Lower lobe of right lung (tissue), 2 donors: ENCODE results near the gene COL5A1. TPM values are rescaled to one million over a fixed set of nuclear protein-coding genes. Genes with fewer than 3 reads are reported as not detected.

ENCODE experiments used
- ATAC-seq, 2 donors: fragments of 200-7000 bp; cut with Tn5 transposase; one replicate each; pipeline ENCODE4 v1.9.1; 2020 to 2022; ENCODE audit warnings: mild to moderate bottlenecking in 2 of 2, moderate library complexity in 2 of 2
- DNase-seq: peaks from one replicate; pipeline ENCODE4 v3.0.0-alpha.2; 2020
- H3K27ac ChIP-seq: fragments of 200-600 bp; one replicate; pipeline ENCODE4 v1.8.0; 2022
- H3K27me3 ChIP-seq: fragments of 200-600 bp; one replicate; pipeline ENCODE4 v1.8.0; 2022; ENCODE audit warnings: low read depth
- H3K36me3 ChIP-seq: fragments of 200-600 bp; one replicate; pipeline ENCODE4 v1.8.0; 2022; ENCODE audit warnings: mild to moderate bottlenecking
- H3K4me1 ChIP-seq: fragments of 200-600 bp; one replicate; pipeline ENCODE4 v1.8.0; 2022
- H3K4me3 ChIP-seq: fragments of 200-600 bp; one replicate; pipeline ENCODE4 v1.8.0; 2022; ENCODE audit warnings: mild to moderate bottlenecking
- H3K9me3 ChIP-seq: fragments of 200-600 bp; one replicate; pipeline ENCODE4 v1.8.0; 2022
- CTCF ChIP-seq: fragments of 200-600 bp; IDR thresholded peaks from one replicate; pipeline ENCODE4 v1.8.0; 2022; ENCODE audit warnings: antibody characterized with exemption, mild to moderate bottlenecking
- intact Hi-C: fragments of 100-400 bp; cut with DNase I; formaldehyde crosslinking; loops from one replicate; pipeline ENCODE4 v1.11.0; 2022
- total RNA-seq: library from RNA; stranded (reverse); fragmentation: NEBNext Ultra II Directional; extraction: Animal tissue kit (Norgen Biotek cat#: 25700); gene quantifications from one replicate; pipeline ENCODE4 v1.2.1, GENCODE V29; 2021
- donor health status: DM: no; HTN: yes; CAD: no; lungs with severe emphysema.

Gene COL5A1
- total RNA-seq, 1 donor from 2014 or later, result 29.0 TPM

DNA sequence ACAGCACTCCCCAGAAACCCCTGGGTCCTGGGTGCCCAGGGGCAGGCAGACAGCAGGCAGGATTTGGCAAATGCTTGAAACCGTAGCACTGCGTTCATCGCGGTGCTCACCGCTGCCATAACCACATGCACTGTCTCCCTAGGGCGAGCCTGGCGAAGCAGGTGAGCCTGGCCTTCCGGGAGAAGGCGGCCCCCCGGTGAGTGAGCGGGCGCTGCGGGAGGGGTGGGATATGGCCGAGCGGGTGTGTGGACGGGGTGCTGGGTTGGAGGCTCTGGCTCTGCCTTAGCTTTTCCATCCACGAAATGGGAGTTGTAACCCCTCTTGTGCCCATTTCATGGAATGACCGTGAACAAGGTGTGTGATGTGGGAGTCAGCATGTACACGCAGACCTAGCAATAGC, 172.2 kb downstream of the COL5A1 start:
- Histone ChIP-seq H3K4me1 (no peaks in the 10 kb centered on the region), H3K27ac (no peak overlapping the region), H3K27me3 (no peaks in the 10 kb centered on the region), H3K9me3 (no peaks in the 10 kb centered on the region), H3K4me3 (no peak overlapping the region), H3K36me3 (peaks cover 29% of the 10 kb centered on the region)
- TF ChIP-seq CTCF, result no peak
- no peak for DNase-seq
- intact Hi-C loops, result no loop called here
- ATAC-seq, result no peak

DNA sequence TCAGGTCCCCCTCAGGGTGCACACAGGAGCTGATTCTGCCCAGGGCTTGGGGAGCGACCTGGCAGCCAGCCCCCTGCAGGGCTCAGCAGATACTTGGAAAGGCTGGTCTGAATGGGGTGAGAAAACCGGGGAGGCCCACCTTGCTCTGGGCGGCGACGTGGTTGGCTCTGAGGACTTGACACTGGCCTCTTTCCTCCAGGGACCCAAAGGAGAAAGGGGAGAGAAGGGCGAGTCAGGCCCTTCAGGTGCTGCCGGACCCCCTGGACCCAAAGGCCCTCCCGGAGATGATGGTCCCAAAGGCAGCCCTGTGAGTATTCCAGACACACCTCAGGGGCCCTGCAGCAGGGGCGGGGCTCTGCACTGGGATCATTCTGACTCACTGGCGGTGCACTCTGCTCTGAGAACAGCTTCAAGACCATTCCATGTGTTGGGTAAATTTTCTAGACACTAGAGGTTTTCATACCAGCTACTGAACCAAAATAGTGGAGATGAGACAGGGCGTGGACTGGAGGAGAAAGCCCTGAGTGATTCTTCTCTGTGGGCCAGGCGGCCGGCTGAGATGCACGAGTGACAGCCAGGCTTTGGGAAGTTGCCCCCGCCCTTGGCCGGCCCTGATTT, 173.1 kb downstream of the COL5A1 start:
- DNase-seq (no peak), ATAC-seq (no peak)
- TF ChIP-seq CTCF, result no peak
- no peaks in the 10 kb centered on the region for H3K4me1 ChIP-seq
- H3K27ac ChIP-seq, result no peak overlapping the region
- intact Hi-C loops, result no loop called here
- no peak overlapping the region for H3K4me3 ChIP-seq
- H3K27me3 ChIP-seq, result no peaks in the 10 kb centered on the region
- peaks cover 34% of the 10 kb centered on the region for H3K36me3 ChIP-seq
- no peaks in the 10 kb centered on the region for H3K9me3 ChIP-seq

GRCh38 chr9:134815435-134816214, 174.0 kb downstream of the COL5A1 start:
- intact Hi-C loops, result no loop called here
- Histone ChIP-seq H3K4me3 (no peak overlapping the region), H3K9me3 (no peaks in the 10 kb centered on the region), H3K4me1 (no peaks in the 10 kb centered on the region), H3K36me3 (peaks cover 42% of the 10 kb centered on the region), H3K27me3 (no peaks in the 10 kb centered on the region), H3K27ac (no peak overlapping the region)
- DNase-seq (no peak), ATAC-seq (no peak)
- no peak for TF ChIP-seq CTCF

GRCh38 chr9:134816264-134816663, 174.7 kb downstream of the COL5A1 start:
- no peak for TF ChIP-seq CTCF
- Histone ChIP-seq H3K4me1 (no peaks in the 10 kb centered on the region), H3K27me3 (no peaks in the 10 kb centered on the region), H3K4me3 (no peak overlapping the region), H3K27ac (no peak overlapping the region), H3K36me3 (peaks cover 42% of the 10 kb centered on the region), H3K9me3 (no peaks in the 10 kb centered on the region)
- intact Hi-C loops, result no loop called here
- no peak for ATAC-seq
- DNase-seq, result no peak

DNA sequence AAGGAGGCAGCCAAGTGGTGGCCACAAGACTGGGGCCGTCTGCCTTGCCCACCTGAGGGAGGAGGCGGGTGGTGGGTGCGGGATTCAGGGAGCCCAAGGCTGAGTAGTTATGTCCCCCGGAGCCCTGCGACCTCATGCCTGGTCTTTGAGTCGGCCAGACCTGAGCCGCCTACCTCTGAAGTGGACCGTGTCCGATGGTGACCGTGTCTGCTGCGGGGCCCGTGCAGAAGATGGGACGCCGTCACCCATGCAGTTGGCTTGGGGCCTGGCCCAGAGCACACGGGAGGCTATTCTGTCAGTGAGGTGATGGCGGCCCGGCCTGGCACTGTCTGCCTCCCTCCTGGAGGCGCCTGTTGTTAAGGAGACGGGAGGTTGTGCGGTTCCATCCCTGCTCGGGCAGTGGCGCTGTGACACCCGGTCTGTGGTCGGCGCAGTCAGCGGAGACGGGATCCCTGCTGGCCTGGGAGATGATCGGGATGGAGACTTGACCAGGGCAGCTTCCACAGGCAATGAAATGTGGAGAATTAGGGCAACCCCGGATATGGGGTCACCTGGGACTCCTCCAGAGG, 176.5 kb downstream of the COL5A1 start:
- intact Hi-C loops, result no loop called here
- Histone ChIP-seq H3K4me1 (no peaks in the 10 kb centered on the region), H3K27ac (no peak overlapping the region), H3K27me3 (no peaks in the 10 kb centered on the region), H3K9me3 (no peaks in the 10 kb centered on the region), H3K4me3 (no peak overlapping the region), H3K36me3 (peaks cover 42% of the 10 kb centered on the region)
- TF ChIP-seq CTCF, result no peak
- DNase-seq (no peak), ATAC-seq (no peak)
